Measurements from ENCODE around the gene DCAF8. TPM values are rescaled to one million over a fixed set of nuclear protein-coding genes. Genes with fewer than 3 reads are reported as not detected.

DCAF8 gene
- total RNA-seq, 1 donor from 2014 or later = 69.4 TPM

DNA sequence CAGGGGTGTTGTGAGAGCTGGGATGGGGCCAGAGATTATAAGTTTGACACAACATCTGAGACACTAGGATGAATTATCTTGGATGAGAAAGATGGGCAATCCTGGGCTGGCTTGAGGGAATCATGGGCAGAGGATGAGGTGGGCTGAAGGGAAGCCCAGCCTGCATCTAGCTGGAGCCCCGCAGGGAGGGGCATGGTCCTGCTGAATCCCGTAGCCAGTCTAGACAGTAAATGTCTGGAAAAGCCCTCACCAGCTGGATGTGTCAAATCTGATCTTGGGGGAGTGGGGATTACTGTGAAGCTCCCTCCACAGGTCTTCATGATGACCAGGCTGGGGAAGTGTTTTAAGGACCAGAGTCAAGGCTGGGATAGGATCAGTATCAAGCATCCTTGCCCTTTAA lies 75.6 kb downstream of the DCAF8 start:
- Histone ChIP-seq H3K4me3 (ENCODE audit: low read depth, low read length) (no peak overlapping the region), H3K27me3 (ENCODE audit: control insufficient read depth, insufficient read depth, low read length) (peaks cover 7% of the 10 kb centered on the region), H3K36me3 (ENCODE audit: control insufficient read depth, insufficient read depth, low read length) (no peaks in the 10 kb centered on the region)
- DNase-seq (ENCODE audit: low read depth) = no peak
- TF ChIP-seq, protein P1, sequence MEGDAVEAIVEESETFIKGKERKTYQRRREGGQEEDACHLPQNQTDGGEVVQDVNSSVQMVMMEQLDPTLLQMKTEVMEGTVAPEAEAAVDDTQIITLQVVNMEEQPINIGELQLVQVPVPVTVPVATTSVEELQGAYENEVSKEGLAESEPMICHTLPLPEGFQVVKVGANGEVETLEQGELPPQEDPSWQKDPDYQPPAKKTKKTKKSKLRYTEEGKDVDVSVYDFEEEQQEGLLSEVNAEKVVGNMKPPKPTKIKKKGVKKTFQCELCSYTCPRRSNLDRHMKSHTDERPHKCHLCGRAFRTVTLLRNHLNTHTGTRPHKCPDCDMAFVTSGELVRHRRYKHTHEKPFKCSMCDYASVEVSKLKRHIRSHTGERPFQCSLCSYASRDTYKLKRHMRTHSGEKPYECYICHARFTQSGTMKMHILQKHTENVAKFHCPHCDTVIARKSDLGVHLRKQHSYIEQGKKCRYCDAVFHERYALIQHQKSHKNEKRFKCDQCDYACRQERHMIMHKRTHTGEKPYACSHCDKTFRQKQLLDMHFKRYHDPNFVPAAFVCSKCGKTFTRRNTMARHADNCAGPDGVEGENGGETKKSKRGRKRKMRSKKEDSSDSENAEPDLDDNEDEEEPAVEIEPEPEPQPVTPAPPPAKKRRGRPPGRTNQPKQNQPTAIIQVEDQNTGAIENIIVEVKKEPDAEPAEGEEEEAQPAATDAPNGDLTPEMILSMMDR (IDR thresholded peaks at IDR 0.05; ENCODE audit: insufficient read depth, low read length, poor library complexity, severe bottlenecking) = no peak

DNA sequence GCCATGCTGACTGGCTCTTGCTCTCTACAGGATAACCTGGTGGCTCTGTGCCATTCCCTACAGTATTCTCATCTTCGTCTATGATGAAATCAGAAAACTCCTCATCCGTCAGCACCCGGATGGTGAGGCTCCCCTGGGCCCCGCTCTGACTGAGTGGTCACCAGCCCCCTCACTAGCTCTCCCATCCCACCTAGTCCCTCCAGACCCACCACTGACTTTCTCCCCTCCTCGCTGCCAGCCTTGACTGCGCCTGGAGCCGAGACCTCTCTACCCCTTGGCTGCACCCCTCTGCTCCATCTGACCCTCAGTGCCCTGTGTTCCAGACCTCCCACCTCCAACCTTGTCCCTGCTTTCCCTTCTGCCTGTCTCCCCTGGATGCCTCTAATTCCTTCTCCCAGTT lies 76.1 kb downstream of the DCAF8 start:
- H3K27me3 ChIP-seq (ENCODE audit: control insufficient read depth, insufficient read depth, low read length) = peaks cover 7% of the 10 kb centered on the region
- DNase-seq (ENCODE audit: low read depth) = no peak
- TF ChIP-seq, protein P1 (IDR thresholded peaks at IDR 0.05; ENCODE audit: insufficient read depth, low read length, poor library complexity, severe bottlenecking) = no peak
- H3K36me3 ChIP-seq (ENCODE audit: control insufficient read depth, insufficient read depth, low read length) = no peaks in the 10 kb centered on the region
- H3K4me3 ChIP-seq (ENCODE audit: low read depth, low read length) = no peak overlapping the region

DNA sequence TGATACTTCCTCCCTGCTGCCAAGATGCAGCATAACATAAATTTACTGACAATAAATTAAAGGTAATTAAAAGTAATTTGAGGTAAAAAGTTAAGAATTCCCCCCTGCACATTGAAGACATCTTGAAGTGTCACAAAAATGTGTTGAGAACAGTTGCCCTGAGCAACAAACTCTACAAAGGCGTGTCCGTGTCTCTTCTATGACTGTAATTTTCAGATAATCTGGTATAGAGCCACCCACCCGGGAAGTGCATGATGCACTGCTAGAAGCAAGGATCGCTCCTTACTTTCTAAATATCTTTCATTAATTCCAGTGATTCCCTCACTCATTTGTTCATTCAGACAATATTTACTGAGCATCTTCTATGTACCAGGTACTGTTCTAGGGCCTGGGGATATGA lies 83.0 kb downstream of the DCAF8 start:
- Histone ChIP-seq H3K36me3 (ENCODE audit: control insufficient read depth, insufficient read depth, low read length) (no peaks in the 10 kb centered on the region), H3K4me3 (ENCODE audit: low read depth, low read length) (no peak overlapping the region), H3K27me3 (ENCODE audit: control insufficient read depth, insufficient read depth, low read length) (no peaks in the 10 kb centered on the region)
- no peak for DNase-seq (ENCODE audit: low read depth)
- TF ChIP-seq, protein P1 (IDR thresholded peaks at IDR 0.05; ENCODE audit: insufficient read depth, low read length, poor library complexity, severe bottlenecking) = no peak

DNA sequence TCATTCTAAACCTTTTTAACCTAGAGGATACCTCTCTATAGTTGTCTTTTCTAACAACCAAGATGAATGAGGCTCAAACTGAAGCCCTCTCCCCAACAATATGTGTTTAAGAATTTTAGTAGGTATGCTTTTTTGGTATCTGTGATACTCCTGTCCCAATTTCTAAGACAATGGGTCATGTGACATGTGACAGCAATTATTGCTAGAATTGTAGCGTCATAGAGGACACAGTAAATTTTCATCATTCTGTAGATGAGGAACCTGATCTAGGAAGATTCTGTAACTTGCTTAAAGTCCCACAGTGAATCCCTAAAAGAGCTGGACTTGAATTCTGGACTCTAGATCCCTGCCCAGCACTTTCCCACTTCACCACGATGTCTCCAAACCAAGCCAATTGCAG lies 83.6 kb downstream of the DCAF8 start:
- H3K27me3 ChIP-seq (ENCODE audit: control insufficient read depth, insufficient read depth, low read length) = no peaks in the 10 kb centered on the region
- DNase-seq (ENCODE audit: low read depth) = no peak
- H3K4me3 ChIP-seq (ENCODE audit: low read depth, low read length) = no peak overlapping the region
- TF ChIP-seq, protein P1 (IDR thresholded peaks at IDR 0.05; ENCODE audit: insufficient read depth, low read length, poor library complexity, severe bottlenecking) = no peak
- H3K36me3 ChIP-seq (ENCODE audit: control insufficient read depth, insufficient read depth, low read length) = no peaks in the 10 kb centered on the region

DNA sequence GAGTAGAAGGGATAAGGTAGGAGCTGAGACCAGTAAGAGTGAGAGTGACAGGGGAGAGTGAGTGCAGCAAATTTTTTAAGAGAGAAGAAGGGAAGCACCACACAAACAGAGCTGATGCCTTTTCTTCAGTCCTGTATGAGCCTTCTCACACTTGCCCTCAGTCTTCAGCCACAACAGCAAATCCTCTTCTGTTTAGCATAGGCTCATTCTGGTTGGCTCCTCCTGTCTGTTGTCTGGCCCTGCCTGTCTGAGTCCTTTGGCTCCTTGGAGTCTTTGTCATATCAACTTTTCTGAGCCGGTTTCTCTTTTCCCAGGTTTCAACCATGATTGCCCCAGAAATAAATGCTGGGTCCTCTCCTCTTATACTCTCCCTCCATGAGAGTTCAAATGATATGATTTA lies 84.7 kb downstream of the DCAF8 start:
- DNase-seq (ENCODE audit: low read depth) = no peak
- TF ChIP-seq, protein P1 (IDR thresholded peaks at IDR 0.05; ENCODE audit: insufficient read depth, low read length, poor library complexity, severe bottlenecking) = no peak
- Histone ChIP-seq H3K4me3 (ENCODE audit: low read depth, low read length) (no peak overlapping the region), H3K36me3 (ENCODE audit: control insufficient read depth, insufficient read depth, low read length) (no peaks in the 10 kb centered on the region), H3K27me3 (ENCODE audit: control insufficient read depth, insufficient read depth, low read length) (no peaks in the 10 kb centered on the region)

DNA sequence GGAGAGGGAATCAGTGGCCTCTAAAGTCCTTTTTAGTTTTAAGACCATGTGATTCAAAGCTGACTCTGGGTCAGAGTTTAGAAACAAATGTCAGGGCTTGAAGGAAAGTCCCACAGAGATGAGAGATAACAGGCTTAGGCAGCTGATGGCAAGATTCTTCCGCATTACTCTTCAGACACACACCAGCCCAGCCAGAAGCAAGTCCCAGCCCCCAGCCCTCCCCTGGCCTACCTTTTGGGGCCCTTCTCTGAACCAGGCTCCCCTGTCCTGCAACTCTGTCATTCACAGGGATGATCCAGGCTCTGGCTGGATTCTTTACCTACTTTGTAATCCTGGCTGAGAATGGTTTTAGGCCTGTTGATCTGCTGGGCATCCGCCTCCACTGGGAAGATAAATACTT lies 85.1 kb downstream of the DCAF8 start:
- TF ChIP-seq, protein P1 (IDR thresholded peaks at IDR 0.05; ENCODE audit: insufficient read depth, low read length, poor library complexity, severe bottlenecking) = no peak
- H3K27me3 ChIP-seq (ENCODE audit: control insufficient read depth, insufficient read depth, low read length) = no peaks in the 10 kb centered on the region
- H3K4me3 ChIP-seq (ENCODE audit: low read depth, low read length) = no peak overlapping the region
- DNase-seq (ENCODE audit: low read depth) = no peak
- no peaks in the 10 kb centered on the region for H3K36me3 ChIP-seq (ENCODE audit: control insufficient read depth, insufficient read depth, low read length)

Measured in kidney epithelial cell (primary cell).